OCI-LY3 (cell line): ENCODE data around the gene CHST11.

Experiments
- H2AFZ ChIP-seq: fragments of 200-600, 300-600 bp; shearing (Covaris generic); 2 replicates; pipeline ENCODE4 v1.6.0; 2014; ENCODE audit warnings: antibody characterized with exemption, low read depth, low read length
- H3K27ac ChIP-seq: fragments of 200-600, 300-600 bp; sonication (generic); 2 replicates; pipeline ENCODE4 v1.5.1; 2014; ENCODE audit warnings: mild to moderate bottlenecking, low read length, moderate library complexity, mixed read lengths
- H3K27me3 ChIP-seq: fragments of 200-600, 300-600 bp; sonication (generic); 2 replicates; pipeline ENCODE4 v1.6.1; 2014; ENCODE audit warnings: low read depth, low read length, mixed read lengths
- H3K36me3 ChIP-seq: fragments of 200-600, 300-600 bp; sonication (generic); replicated peaks from 2 replicates; pipeline ENCODE3; 2014; ENCODE audit warnings: low read depth, low read length, mixed read lengths
- H3K4me1 ChIP-seq: fragments of 300-600, 200-600 bp; sonication (generic); 2 replicates; pipeline ENCODE4 v1.6.1; 2014; ENCODE audit warnings: low read length, mixed read lengths
- H3K4me2 ChIP-seq: fragments of 200-600, 300-600 bp; sonication (generic); 2 replicates; pipeline ENCODE4 v1.6.1; 2014; ENCODE audit warnings: low read length, mixed read lengths
- H3K4me3 ChIP-seq: fragments of 300-600, 200-600 bp; sonication (generic); 2 replicates; pipeline ENCODE4 v1.5.1; 2014; ENCODE audit warnings: antibody characterized with exemption, mild to moderate bottlenecking, low read length, moderate library complexity
- H3K79me2 ChIP-seq: fragments of 300-600, 200-600 bp; shearing (Covaris generic); 2 replicates; pipeline ENCODE4 v1.6.1; 2014; ENCODE audit warnings: mild to moderate bottlenecking, low read length, mixed read lengths
- H3K9ac ChIP-seq: fragments of 300-600, 200-600 bp; shearing (Covaris generic); 2 replicates; pipeline ENCODE4 v1.6.0; 2014; ENCODE audit warnings: mild to moderate bottlenecking, low read length, moderate library complexity
- H3K9me3 ChIP-seq: fragments of 200-600, 300-600 bp; shearing (Covaris generic); 2 replicates; pipeline ENCODE4 v1.6.1; 2014; ENCODE audit warnings: low read length, mixed read lengths; ENCODE audit not compliant: insufficient read depth
- H4K20me1 ChIP-seq: fragments of 200-600, 300-600 bp; sonication (generic); 2 replicates; pipeline ENCODE4 v1.6.1; 2016; ENCODE audit warnings: low read length, mixed read lengths; ENCODE audit not compliant: insufficient read depth
- CTCF ChIP-seq: fragments of 200-600, 300-600 bp; sonication (generic); IDR thresholded peaks from 2 replicates; pipeline ENCODE4 v1.5.1; 2014; ENCODE audit warnings: antibody characterized with exemption, low read length, low read depth
- EZH2phosphoT487 ChIP-seq: fragments of 200-600 bp; shearing (Covaris generic); IDR thresholded peaks from 2 replicates; pipeline ENCODE4 v1.6.1; 2018; ENCODE audit warnings: antibody characterized with exemption, mixed run types, low read depth

Gene CHST11

DNA sequence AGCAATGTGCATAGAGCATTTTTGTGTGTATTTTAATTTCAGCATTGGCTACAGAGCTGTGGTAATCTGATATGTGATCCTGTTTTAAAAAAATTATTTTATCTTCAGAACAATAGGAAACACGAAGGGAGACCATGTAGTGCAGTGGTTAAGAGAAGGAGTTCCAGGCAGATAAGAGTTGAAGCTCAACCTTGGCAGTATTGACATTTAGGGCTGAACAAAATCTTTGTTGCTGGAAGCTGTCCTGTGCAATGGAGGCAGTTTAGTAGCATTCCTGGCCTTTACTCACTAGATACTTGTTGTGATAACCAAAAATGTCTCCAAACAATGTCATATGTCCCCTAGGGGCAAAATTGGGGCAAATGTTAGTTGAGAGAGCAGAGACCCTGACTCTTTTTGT, 59.2 kb downstream of the CHST11 start:
- TF ChIP-seq EZH2phosphoT487, result no peak
- TF ChIP-seq CTCF, result no peak
- H3K27ac ChIP-seq, result no peak overlapping the region

DNA sequence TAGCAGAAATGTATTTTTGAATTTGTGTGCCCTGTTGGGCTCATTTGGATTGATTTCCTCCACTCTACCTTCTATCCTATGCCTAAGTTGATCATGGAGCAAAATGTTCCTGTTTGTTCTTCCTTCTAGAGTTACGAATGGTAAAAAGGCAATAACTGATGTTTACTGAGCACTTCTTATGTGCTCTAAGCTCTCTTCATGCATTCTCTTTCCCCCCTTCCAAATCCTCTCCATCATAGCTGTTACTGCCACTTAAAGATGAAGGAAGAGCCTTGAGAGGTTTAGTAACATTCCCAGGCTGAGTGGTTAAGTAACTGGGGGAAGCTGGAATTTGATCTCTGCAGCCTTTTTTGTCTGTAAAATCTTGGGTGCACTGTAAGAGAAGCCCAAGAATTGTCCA, 60.1 kb downstream of the CHST11 start:
- TF ChIP-seq CTCF (no peak), EZH2phosphoT487 (no peak)
- H2AFZ ChIP-seq, result no peak overlapping the region
- H3K27ac ChIP-seq, result no peak overlapping the region
- H3K4me2 ChIP-seq, result no peak overlapping the region
- peaks cover 3% of the 10 kb centered on the region; the same call in 1 of the 2 replicates for H4K20me1 ChIP-seq
- H3K9me3 ChIP-seq, result no peaks in the 10 kb centered on the region
- no peaks in the 10 kb centered on the region for H3K36me3 ChIP-seq
- H3K27me3 ChIP-seq, result no peaks in the 10 kb centered on the region
- no peak overlapping the region for H3K9ac ChIP-seq
- H3K4me3 ChIP-seq, result no peak overlapping the region
- H3K4me1 ChIP-seq, result peaks cover 8% of the 10 kb centered on the region
- no peaks in the 10 kb centered on the region for H3K79me2 ChIP-seq

More for the DNA sequence above, 59.2 kb downstream of the CHST11 start:
- Histone ChIP-seq H3K27me3 (no peaks in the 10 kb centered on the region), H2AFZ (no peak overlapping the region), H3K9me3 (no peaks in the 10 kb centered on the region), H3K4me2 (no peak overlapping the region), H3K36me3 (no peaks in the 10 kb centered on the region), H3K4me3 (no peak overlapping the region), H3K79me2 (no peaks in the 10 kb centered on the region), H3K4me1 (peaks cover 7% of the 10 kb centered on the region), H4K20me1 (peaks cover 3% of the 10 kb centered on the region; the same call in 1 of the 2 replicates), H3K9ac (no peak overlapping the region)

DNA sequence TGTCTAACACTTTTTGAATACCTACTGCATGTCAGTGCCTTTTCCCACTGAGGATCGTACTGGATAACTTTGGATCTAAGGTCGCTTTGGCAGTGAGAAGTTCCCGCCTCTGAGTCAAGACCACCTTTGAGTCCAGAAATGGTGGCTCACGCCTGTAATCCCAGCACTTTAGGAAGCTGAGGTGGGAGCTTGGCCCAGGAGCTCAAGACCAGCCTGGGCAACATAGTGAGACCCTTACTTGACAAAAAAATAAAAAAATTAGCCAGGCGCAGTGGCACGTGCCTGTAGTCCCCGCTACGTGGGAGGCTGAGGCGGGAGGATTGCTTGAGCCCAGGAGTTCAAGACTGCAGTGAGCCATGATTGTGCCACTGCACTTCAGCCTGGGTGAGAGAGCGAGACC, 61.1 kb downstream of the CHST11 start:
- peaks cover 10% of the 10 kb centered on the region for H3K4me1 ChIP-seq
- H3K9me3 ChIP-seq, result no peaks in the 10 kb centered on the region
- peaks cover 3% of the 10 kb centered on the region; the same call in 1 of the 2 replicates for H4K20me1 ChIP-seq
- TF ChIP-seq CTCF (no peak), EZH2phosphoT487 (no peak)
- no peak overlapping the region for H3K27ac ChIP-seq
- H3K79me2 ChIP-seq, result no peaks in the 10 kb centered on the region
- H3K4me2 ChIP-seq, result no peak overlapping the region
- no peaks in the 10 kb centered on the region for H3K27me3 ChIP-seq
- no peak overlapping the region for H3K9ac ChIP-seq
- H3K36me3 ChIP-seq, result no peaks in the 10 kb centered on the region
- no peak overlapping the region for H3K4me3 ChIP-seq
- H2AFZ ChIP-seq, result no peak overlapping the region

DNA sequence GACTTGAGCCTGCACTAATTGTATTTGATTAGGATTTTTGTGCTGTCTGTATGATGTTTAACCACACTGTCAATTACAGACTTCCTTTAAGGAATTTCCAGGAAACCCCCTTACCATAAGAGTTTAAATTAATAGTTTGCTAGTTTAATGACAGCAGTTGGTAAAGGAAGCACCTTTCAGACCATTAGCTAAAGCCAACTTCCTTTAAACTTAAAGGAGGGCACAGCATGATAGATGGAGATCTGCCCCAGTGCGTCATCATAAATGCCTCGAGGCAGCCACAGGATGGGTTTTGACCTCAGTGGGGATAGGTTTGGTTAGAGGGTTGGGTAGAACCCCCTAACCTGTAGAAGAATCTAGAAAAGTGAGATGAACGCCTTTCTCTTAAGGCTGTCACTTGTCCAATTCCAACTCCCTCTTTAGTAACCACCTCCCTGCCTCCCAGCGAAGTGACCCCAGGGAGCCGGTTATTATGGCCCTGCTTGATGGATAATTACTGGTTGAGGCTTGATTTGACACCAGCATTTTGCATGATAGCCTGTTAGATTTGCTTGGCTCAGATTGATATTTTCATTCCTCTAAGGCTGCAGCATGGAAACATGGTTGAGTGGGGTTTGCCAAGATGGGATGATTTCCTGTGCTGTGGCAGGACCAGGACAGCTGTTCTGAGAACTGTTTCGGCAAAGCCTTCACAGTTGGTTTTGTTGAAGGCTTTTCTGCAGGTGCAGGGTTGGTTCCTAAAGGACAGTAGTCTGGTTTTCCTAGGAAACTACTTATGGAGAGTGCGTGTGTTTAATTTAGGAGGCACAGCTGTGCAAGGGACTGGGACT, 62.7 kb downstream of the CHST11 start:
- no peaks in the 10 kb centered on the region for H3K79me2 ChIP-seq
- H3K4me2 ChIP-seq, result no peak overlapping the region

More for the DNA sequence above, 62.7 kb downstream of the CHST11 start:
- Histone ChIP-seq H3K9me3 (no peaks in the 10 kb centered on the region), H3K36me3 (no peaks in the 10 kb centered on the region), H3K27me3 (no peaks in the 10 kb centered on the region), H3K4me3 (no peak overlapping the region), H3K9ac (no peak overlapping the region), H4K20me1 (no peaks in the 10 kb centered on the region), H2AFZ (no peak overlapping the region), H3K4me1 (peaks cover 21% of the 10 kb centered on the region), H3K27ac (no peak overlapping the region)
- TF ChIP-seq EZH2phosphoT487 (no peak), CTCF (no peak)
